ENCODE data around the gene CACNA2D3. TPM values are rescaled to one million over a fixed set of nuclear protein-coding genes. Genes with fewer than 3 reads are reported as not detected.

Gene CACNA2D3
- total and polyA plus RNA-seq, 2 experiments from 2014 or later = 1.1 to 2.5 TPM

DNA sequence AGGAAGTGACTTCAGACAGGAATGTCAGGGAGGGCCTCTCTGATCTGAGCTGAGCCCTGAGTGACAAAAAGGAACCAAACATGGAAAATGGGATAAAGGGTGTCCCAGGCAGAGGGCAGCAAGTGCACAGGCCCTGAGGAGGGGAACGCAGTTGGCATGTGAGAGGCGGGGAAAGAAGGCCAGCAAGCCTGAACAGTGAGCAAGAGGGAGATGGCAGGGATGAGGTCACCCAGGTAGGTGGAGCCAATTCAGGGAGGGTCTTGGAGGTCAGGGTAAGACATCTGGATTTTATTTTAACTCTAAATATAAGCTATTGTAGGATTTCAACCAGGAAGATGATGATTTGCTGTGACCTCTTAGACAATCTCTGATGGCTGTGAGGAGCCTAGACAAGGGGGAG, 637.8 kb downstream of the CACNA2D3 start:
- Histone ChIP-seq H2AFZ (no peak overlapping the region), H3K36me3 (replicated peaks; ENCODE audit: insufficient read depth, low read depth) (no peaks in the 10 kb centered on the region), H4K20me1 (ENCODE audit: insufficient read depth, poor library complexity, severe bottlenecking) (no peaks in the 10 kb centered on the region), H3K4me2 (no peak overlapping the region), H3K79me2 (no peaks in the 10 kb centered on the region), H3K4me3 (no peak overlapping the region), H3K9me3 (ENCODE audit: low read depth) (no peaks in the 10 kb centered on the region), H3K9me2 (replicated peaks; ENCODE audit: insufficient read depth) (no peaks in the 10 kb centered on the region), H3K4me1 (ENCODE audit: insufficient read depth) (peaks cover 13% of the 10 kb centered on the region), H3K27me3 (no peaks in the 10 kb centered on the region), H3K27ac (no peak overlapping the region)
- TF ChIP-seq EZH2phosphoT487 (IDR thresholded peaks at IDR 0.05; ENCODE audit: low read depth, severe bottlenecking, unreplicated experiment) (no peak), EZH2 (IDR thresholded peaks at IDR 0.05; ENCODE audit: borderline replicate concordance) (no peak)
- TF ChIP-seq, protein P1, sequence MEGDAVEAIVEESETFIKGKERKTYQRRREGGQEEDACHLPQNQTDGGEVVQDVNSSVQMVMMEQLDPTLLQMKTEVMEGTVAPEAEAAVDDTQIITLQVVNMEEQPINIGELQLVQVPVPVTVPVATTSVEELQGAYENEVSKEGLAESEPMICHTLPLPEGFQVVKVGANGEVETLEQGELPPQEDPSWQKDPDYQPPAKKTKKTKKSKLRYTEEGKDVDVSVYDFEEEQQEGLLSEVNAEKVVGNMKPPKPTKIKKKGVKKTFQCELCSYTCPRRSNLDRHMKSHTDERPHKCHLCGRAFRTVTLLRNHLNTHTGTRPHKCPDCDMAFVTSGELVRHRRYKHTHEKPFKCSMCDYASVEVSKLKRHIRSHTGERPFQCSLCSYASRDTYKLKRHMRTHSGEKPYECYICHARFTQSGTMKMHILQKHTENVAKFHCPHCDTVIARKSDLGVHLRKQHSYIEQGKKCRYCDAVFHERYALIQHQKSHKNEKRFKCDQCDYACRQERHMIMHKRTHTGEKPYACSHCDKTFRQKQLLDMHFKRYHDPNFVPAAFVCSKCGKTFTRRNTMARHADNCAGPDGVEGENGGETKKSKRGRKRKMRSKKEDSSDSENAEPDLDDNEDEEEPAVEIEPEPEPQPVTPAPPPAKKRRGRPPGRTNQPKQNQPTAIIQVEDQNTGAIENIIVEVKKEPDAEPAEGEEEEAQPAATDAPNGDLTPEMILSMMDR (IDR thresholded peaks at IDR 0.05; ENCODE audit: poor library complexity) = no peak
- DNase-seq (ENCODE audit: low spot score) = no peak
- WGBS (ENCODE audit: low lambda C conversion rate, missing lambda C conversion rate) = 93% methylated on average over 2 of the region's 2 CpGs

DNA sequence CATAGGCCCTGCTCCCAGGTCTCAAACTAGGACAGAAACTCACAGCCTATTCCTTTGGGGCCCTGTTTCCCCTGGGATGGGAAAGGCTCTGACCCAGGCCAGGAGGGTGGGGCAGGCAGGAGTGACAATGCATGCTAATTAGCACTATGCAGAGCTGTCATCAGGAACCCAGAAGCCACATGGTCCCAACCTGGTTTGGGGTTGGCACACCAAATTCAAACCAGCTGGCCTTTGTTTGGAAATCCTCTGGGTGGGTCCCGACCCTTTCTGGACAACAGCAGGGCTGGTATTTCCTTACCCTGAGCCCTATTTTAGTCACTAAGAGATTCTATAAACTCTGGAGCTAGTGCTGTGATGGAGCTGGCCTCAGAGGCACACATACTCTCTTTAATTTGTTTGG, 639.3 kb downstream of the CACNA2D3 start:
- 63% methylated on average over 1 of the region's 1 CpG for WGBS (ENCODE audit: low lambda C conversion rate, missing lambda C conversion rate)
- Histone ChIP-seq H3K4me1 (ENCODE audit: insufficient read depth) (peaks cover under 1% of the 10 kb centered on the region), H3K27me3 (peaks cover 5% of the 10 kb centered on the region), H3K79me2 (no peaks in the 10 kb centered on the region), H3K4me3 (no peak overlapping the region), H3K9me2 (replicated peaks; ENCODE audit: insufficient read depth) (no peaks in the 10 kb centered on the region), H3K9me3 (ENCODE audit: low read depth) (no peaks in the 10 kb centered on the region), H4K20me1 (ENCODE audit: insufficient read depth, poor library complexity, severe bottlenecking) (no peaks in the 10 kb centered on the region), H2AFZ (no peak overlapping the region), H3K27ac (no peak overlapping the region), H3K36me3 (replicated peaks; ENCODE audit: insufficient read depth, low read depth) (no peaks in the 10 kb centered on the region), H3K4me2 (no peak overlapping the region)
- TF ChIP-seq EZH2phosphoT487 (IDR thresholded peaks at IDR 0.05; ENCODE audit: low read depth, severe bottlenecking, unreplicated experiment) (no peak), EZH2 (IDR thresholded peaks at IDR 0.05; ENCODE audit: borderline replicate concordance) (no peak)
- TF ChIP-seq, protein P1 (IDR thresholded peaks at IDR 0.05; ENCODE audit: poor library complexity) = no peak
- DNase-seq (ENCODE audit: low spot score) = no peak

DNA sequence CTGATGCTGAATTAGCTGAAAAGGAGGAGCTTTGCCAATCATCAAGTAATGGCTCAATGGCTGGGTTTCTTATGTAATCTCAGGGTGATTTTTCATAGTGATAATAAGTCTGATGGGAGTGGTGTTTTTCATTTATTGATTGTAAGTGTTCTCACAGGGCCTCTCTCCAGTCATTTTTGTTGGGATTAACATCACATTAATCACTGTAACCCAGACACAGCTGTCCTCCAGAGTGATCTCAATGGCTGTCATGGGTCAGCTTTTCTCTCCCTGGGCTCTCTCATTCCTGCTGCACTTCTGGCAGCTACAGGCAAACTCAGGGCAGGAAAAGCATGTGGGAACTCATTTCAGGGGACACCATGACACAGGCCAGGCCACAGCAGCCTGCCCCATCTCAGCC, 642.6 kb downstream of the CACNA2D3 start:
- no peak overlapping the region for H2AFZ ChIP-seq
- H3K79me2 ChIP-seq = no peaks in the 10 kb centered on the region
- H3K9me2 ChIP-seq (replicated peaks; ENCODE audit: insufficient read depth) = no peaks in the 10 kb centered on the region
- H3K4me2 ChIP-seq = no peak overlapping the region
- DNase-seq (ENCODE audit: low spot score) = no peak
- H3K9me3 ChIP-seq (ENCODE audit: low read depth) = no peaks in the 10 kb centered on the region
- H3K4me3 ChIP-seq = no peak overlapping the region
- H3K4me1 ChIP-seq (ENCODE audit: insufficient read depth) = no peaks in the 10 kb centered on the region
- peaks cover 5% of the 10 kb centered on the region for H3K27me3 ChIP-seq
- TF ChIP-seq, protein P1 (IDR thresholded peaks at IDR 0.05; ENCODE audit: poor library complexity) = no peak
- TF ChIP-seq EZH2phosphoT487 (IDR thresholded peaks at IDR 0.05; ENCODE audit: low read depth, severe bottlenecking, unreplicated experiment) (no peak), EZH2 (IDR thresholded peaks at IDR 0.05; ENCODE audit: borderline replicate concordance) (no peak)
- no peaks in the 10 kb centered on the region for H3K36me3 ChIP-seq (replicated peaks; ENCODE audit: insufficient read depth, low read depth)
- H3K27ac ChIP-seq = no peak overlapping the region
- no peaks in the 10 kb centered on the region for H4K20me1 ChIP-seq (ENCODE audit: insufficient read depth, poor library complexity, severe bottlenecking)

DNA sequence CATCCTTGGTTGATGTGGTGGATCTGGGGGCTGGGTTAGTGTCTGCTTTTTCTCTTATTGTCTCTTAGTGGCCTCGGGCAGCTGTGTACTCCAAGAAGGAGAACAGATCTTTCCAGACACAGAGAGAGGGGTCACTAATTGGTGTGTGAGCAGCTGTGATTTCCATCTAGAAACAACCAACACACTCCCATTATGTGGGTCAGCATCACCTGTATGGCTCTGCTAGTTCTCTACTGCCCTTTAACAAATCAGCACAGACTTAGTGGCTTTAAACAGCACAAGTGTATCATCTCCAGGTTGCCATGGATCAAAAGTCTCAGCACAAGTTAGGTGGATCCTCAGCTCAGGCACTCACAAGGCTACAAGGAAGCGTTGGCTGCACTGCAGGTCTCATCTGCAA, 648.7 kb downstream of the CACNA2D3 start:
- Histone ChIP-seq H4K20me1 (ENCODE audit: insufficient read depth, poor library complexity, severe bottlenecking) (no peaks in the 10 kb centered on the region), H3K9me3 (ENCODE audit: low read depth) (no peaks in the 10 kb centered on the region), H3K4me3 (no peak overlapping the region), H3K9me2 (replicated peaks; ENCODE audit: insufficient read depth) (no peaks in the 10 kb centered on the region), H3K36me3 (replicated peaks; ENCODE audit: insufficient read depth, low read depth) (no peaks in the 10 kb centered on the region), H3K4me1 (ENCODE audit: insufficient read depth) (no peaks in the 10 kb centered on the region), H3K4me2 (no peak overlapping the region), H2AFZ (no peak overlapping the region), H3K27me3 (peaks cover 5% of the 10 kb centered on the region), H3K79me2 (no peaks in the 10 kb centered on the region), H3K27ac (no peak overlapping the region)
- WGBS (ENCODE audit: low lambda C conversion rate, missing lambda C conversion rate) = 78% methylated on average over 2 of the region's 2 CpGs
- TF ChIP-seq EZH2phosphoT487 (IDR thresholded peaks at IDR 0.05; ENCODE audit: low read depth, severe bottlenecking, unreplicated experiment) = no peak
- TF ChIP-seq, protein P1 (IDR thresholded peaks at IDR 0.05; ENCODE audit: poor library complexity) = no peak
- no peak for TF ChIP-seq EZH2 (IDR thresholded peaks at IDR 0.05; ENCODE audit: borderline replicate concordance)
- no peak for DNase-seq (ENCODE audit: low spot score)

Measured in hepatocyte (in vitro differentiated cells).